NB4 (cell line): ENCODE measurements around the gene KRT15.

Experiments used
- POLR2A ChIP-seq: IDR thresholded peaks from 2 replicates; pipeline ENCODE4 v1.6.1; 2011; ENCODE audit warnings: mild to moderate bottlenecking; ENCODE audit not compliant: insufficient read length; ENCODE audit errors: extremely low read depth
- TF ChIP-seq, protein P1 (sequence below): IDR thresholded peaks from one replicate; pipeline ENCODE4 v1.5.1; 2012; ENCODE audit warnings: low read depth, low read length

GRCh38 chr17:41516830-41517283 lies 1.8 kb downstream of the KRT15 start:
- TF ChIP-seq, protein P1, sequence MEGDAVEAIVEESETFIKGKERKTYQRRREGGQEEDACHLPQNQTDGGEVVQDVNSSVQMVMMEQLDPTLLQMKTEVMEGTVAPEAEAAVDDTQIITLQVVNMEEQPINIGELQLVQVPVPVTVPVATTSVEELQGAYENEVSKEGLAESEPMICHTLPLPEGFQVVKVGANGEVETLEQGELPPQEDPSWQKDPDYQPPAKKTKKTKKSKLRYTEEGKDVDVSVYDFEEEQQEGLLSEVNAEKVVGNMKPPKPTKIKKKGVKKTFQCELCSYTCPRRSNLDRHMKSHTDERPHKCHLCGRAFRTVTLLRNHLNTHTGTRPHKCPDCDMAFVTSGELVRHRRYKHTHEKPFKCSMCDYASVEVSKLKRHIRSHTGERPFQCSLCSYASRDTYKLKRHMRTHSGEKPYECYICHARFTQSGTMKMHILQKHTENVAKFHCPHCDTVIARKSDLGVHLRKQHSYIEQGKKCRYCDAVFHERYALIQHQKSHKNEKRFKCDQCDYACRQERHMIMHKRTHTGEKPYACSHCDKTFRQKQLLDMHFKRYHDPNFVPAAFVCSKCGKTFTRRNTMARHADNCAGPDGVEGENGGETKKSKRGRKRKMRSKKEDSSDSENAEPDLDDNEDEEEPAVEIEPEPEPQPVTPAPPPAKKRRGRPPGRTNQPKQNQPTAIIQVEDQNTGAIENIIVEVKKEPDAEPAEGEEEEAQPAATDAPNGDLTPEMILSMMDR: no peak
- no peak for TF ChIP-seq POLR2A
